IMR-90 (cell line): ENCODE measurements around the gene AHNAK2. TPM values are rescaled to one million over a fixed set of nuclear protein-coding genes. Genes with fewer than 3 reads are reported as not detected.

Source experiments
- ATAC-seq: fragments of 200-7000 bp; cut with Tn5 transposase; 2 replicates; pipeline ENCODE4 v1.9.1; 2020; ENCODE audit warnings: low read depth, mild to moderate bottlenecking, moderate library complexity
- BruUV-seq: library from RNA; stranded (reverse); fragments of 400-500 nt; replicated peaks from 2 replicates; lab custom pipeline; 2021; lab: Mats Ljungman, UMichigan
- CTCF ChIA-PET: fragments of 300-600 bp; formaldehyde crosslinking; extraction: SDS; loops from one replicate; lab custom pipeline; 2021; ENCODE audit warnings: antibody characterized with exemption; lab: Yijun Ruan, JAX
- POLR2A ChIA-PET: fragments of 300-600 bp; sonication (Branson Sonifier 250); formaldehyde crosslinking; loops from one replicate; lab custom pipeline; 2022; ENCODE audit warnings: antibody characterized with exemption; ENCODE audit not compliant: unreplicated experiment; lab: Charles Lee
- DNase-seq: peaks from one replicate; pipeline ENCODE4 v3.0.0; 2013
- H2AFZ ChIP-seq: replicated peaks from 2 replicates; pipeline ENCODE3; 2013; ENCODE audit warnings: low read length, mild to moderate bottlenecking; ENCODE audit not compliant: poor library complexity
- H2AK5ac ChIP-seq: 2 replicates; pipeline ENCODE4 v1.6.1; 2013; ENCODE audit warnings: low read depth, low read length, inconsistent platforms
- H2AK9ac ChIP-seq: replicated peaks from 2 replicates; pipeline ENCODE3; 2013; ENCODE audit warnings: mild to moderate bottlenecking, low read depth, low read length, moderate library complexity; ENCODE audit not compliant: poor library complexity
- H2BK120ac ChIP-seq: 2 replicates; pipeline ENCODE4 v1.6.1; 2013; ENCODE audit warnings: low read depth, low read length, inconsistent platforms
- H2BK15ac ChIP-seq: 3 replicates; pipeline ENCODE4 v1.6.1; 2013; ENCODE audit warnings: low read depth, low read length, inconsistent platforms
- H2BK20ac ChIP-seq: 2 replicates; pipeline ENCODE4 v1.6.1; 2013; ENCODE audit warnings: low read depth, mild to moderate bottlenecking, inconsistent platforms, low read length, moderate library complexity
- H2BK5ac ChIP-seq: 2 replicates; pipeline ENCODE4 v1.6.1; 2013; ENCODE audit warnings: mild to moderate bottlenecking, low read depth, low read length, inconsistent platforms; ENCODE audit not compliant: poor library complexity, severe bottlenecking
- H3K14ac ChIP-seq: replicated peaks from 2 replicates; pipeline ENCODE4 v1.6.1; 2013; ENCODE audit warnings: low read depth, low read length, inconsistent platforms
- H3K18ac ChIP-seq: 2 replicates; pipeline ENCODE4 v1.6.1; 2013; ENCODE audit warnings: low read depth, low read length, control low read depth
- H3K23ac ChIP-seq: 2 replicates; pipeline ENCODE4 v1.6.1; 2013; ENCODE audit warnings: low read depth, low read length, inconsistent platforms
- H3K27ac ChIP-seq: 2 replicates; pipeline ENCODE4 v1.5.1; 2013; ENCODE audit warnings: mild to moderate bottlenecking, control low read depth, low read length; ENCODE audit not compliant: insufficient read depth
- H3K27me3 ChIP-seq: 2 replicates; pipeline ENCODE4 v1.6.1; 2013; ENCODE audit warnings: low read length; ENCODE audit not compliant: control insufficient read depth, insufficient read depth
- H3K36me3 ChIP-seq: 2 replicates; pipeline ENCODE4 v1.6.1; 2013; ENCODE audit warnings: low read length, mixed read lengths; ENCODE audit not compliant: control insufficient read depth, insufficient read depth
- H3K4ac ChIP-seq: 2 replicates; pipeline ENCODE4 v1.6.1; 2013; ENCODE audit warnings: low read depth, low read length, inconsistent platforms
- H3K4me1 ChIP-seq: 2 replicates; pipeline ENCODE4 v1.6.1; 2013; ENCODE audit warnings: low read length, mixed read lengths; ENCODE audit not compliant: control insufficient read depth, insufficient read depth
- H3K4me2 ChIP-seq: 2 replicates; pipeline ENCODE4 v1.6.1; 2013; ENCODE audit warnings: low read depth, mild to moderate bottlenecking, control low read depth, low read length, moderate library complexity
- H3K4me3 ChIP-seq: 2 replicates; pipeline ENCODE4 v1.5.1; 2013; ENCODE audit warnings: low read depth, mild to moderate bottlenecking, control low read depth, low read length, moderate library complexity; ENCODE audit not compliant: insufficient read depth
- H3K56ac ChIP-seq: 2 replicates; pipeline ENCODE4 v1.6.1; 2013; ENCODE audit warnings: low read length, inconsistent platforms; ENCODE audit not compliant: insufficient read depth; ENCODE audit errors: extremely low read depth
- H3K79me1 ChIP-seq, 2 experiments: 2 replicates each; pipeline ENCODE4 v1.6.1; 2013; ENCODE audit warnings: low read length in 2 of 2, inconsistent platforms in 1 of 2, low read depth in 1 of 2
- H3K9ac ChIP-seq: 2 replicates; pipeline ENCODE4 v1.6.1; 2013; ENCODE audit warnings: low read depth, low read length, control low read depth
- H3K9me1 ChIP-seq: 2 replicates; pipeline ENCODE4 v1.6.1; 2013; ENCODE audit warnings: low read length, inconsistent platforms; ENCODE audit not compliant: insufficient read depth
- H3K9me3 ChIP-seq: 2 replicates; pipeline ENCODE4 v1.6.1; 2013; ENCODE audit warnings: low read length; ENCODE audit not compliant: control insufficient read depth, insufficient read depth
- H4K20me1 ChIP-seq: 2 replicates; pipeline ENCODE4 v1.6.1; 2013; ENCODE audit warnings: low read length, inconsistent platforms; ENCODE audit not compliant: insufficient read depth
- H4K5ac ChIP-seq: 2 replicates; pipeline ENCODE4 v1.6.1; 2013; ENCODE audit warnings: mild to moderate bottlenecking, low read depth, low read length, control low read depth
- H4K8ac ChIP-seq, 2 experiments: 2 replicates each; pipeline ENCODE4 v1.6.1; 2013; ENCODE audit warnings: low read depth in 2 of 2, low read length in 2 of 2, control low read depth in 1 of 2, inconsistent platforms in 1 of 2
- H4K91ac ChIP-seq: 2 replicates; pipeline ENCODE4 v1.6.1; 2013; ENCODE audit warnings: low read depth, low read length, inconsistent platforms; ENCODE audit not compliant: insufficient read depth
- BHLHE40 ChIP-seq: fragments of 150-350 bp; IDR thresholded peaks from 2 replicates; pipeline ENCODE4 v1.6.1; 2016; ENCODE audit warnings: mild to moderate bottlenecking, low read depth, low read length
- CEBPB ChIP-seq: IDR thresholded peaks from 2 replicates; pipeline ENCODE4 v1.6.1; 2012; ENCODE audit warnings: low read depth, low read length, improper control_type of control experiment
- CHD1 ChIP-seq: IDR thresholded peaks from 2 replicates; pipeline ENCODE4 v1.6.1; 2012; ENCODE audit warnings: low read depth, low read length, improper control_type of control experiment
- CTCF ChIP-seq: conservative IDR thresholded peaks from 2 replicates; pipeline ENCODE4 v1.5.1; 2012; ENCODE audit warnings: mild to moderate bottlenecking, low read depth, low read length, improper control_type of control experiment
- ELK1 ChIP-seq: fragments of 150-350 bp; IDR thresholded peaks from 2 replicates; pipeline ENCODE4 v1.6.1; 2016; ENCODE audit warnings: low read depth, mild to moderate bottlenecking, low read length, moderate library complexity, borderline replicate concordance
- FOS ChIP-seq: fragments of 150-350 bp; IDR thresholded peaks from 2 replicates; pipeline ENCODE4 v1.6.1; 2016; ENCODE audit warnings: low read depth, low read length
- MAFK ChIP-seq: IDR thresholded peaks from 2 replicates; pipeline ENCODE4 v1.6.1; 2012; ENCODE audit warnings: low read depth, low read length, improper control_type of control experiment
- MAZ ChIP-seq: IDR thresholded peaks from 2 replicates; pipeline ENCODE4 v1.6.1; 2012; ENCODE audit warnings: low read depth, mild to moderate bottlenecking, low read length, improper control_type of control experiment, moderate library complexity, borderline replicate concordance
- MXI1 ChIP-seq: IDR thresholded peaks from 2 replicates; pipeline ENCODE4 v1.6.1; 2012; ENCODE audit warnings: low read depth, mild to moderate bottlenecking, low read length, moderate library complexity, borderline replicate concordance
- NFE2L2 ChIP-seq: fragments of 150-350 bp; IDR thresholded peaks from 2 replicates; pipeline ENCODE4 v1.6.1; 2016; ENCODE audit warnings: low read depth, mild to moderate bottlenecking, low read length
- POLR2A ChIP-seq: IDR thresholded peaks from 2 replicates; pipeline ENCODE4 v1.6.1; 2012; ENCODE audit warnings: mild to moderate bottlenecking, low read depth, low read length
- RAD21 ChIP-seq: IDR thresholded peaks from 2 replicates; pipeline ENCODE4 v1.6.1; 2012; ENCODE audit warnings: low read length, improper control_type of control experiment
- RCOR1 ChIP-seq: IDR thresholded peaks from 2 replicates; pipeline ENCODE4 v1.6.1; 2012; ENCODE audit warnings: mild to moderate bottlenecking, low read length, improper control_type of control experiment; ENCODE audit not compliant: insufficient replicate concordance
- RFX5 ChIP-seq: IDR thresholded peaks from 2 replicates; pipeline ENCODE4 v1.8.0; 2012; ENCODE audit warnings: low read depth, mild to moderate bottlenecking, low read length, moderate library complexity
- SMC3 ChIP-seq: fragments of 150-350 bp; IDR thresholded peaks from 2 replicates; pipeline ENCODE4 v1.6.1; 2016; ENCODE audit warnings: low read depth, mild to moderate bottlenecking, antibody characterized with exemption, low read length, moderate library complexity
- USF2 ChIP-seq: fragments of 150-350 bp; IDR thresholded peaks from 2 replicates; pipeline ENCODE4 v1.6.1; 2017; ENCODE audit warnings: mild to moderate bottlenecking, antibody characterized with exemption, low read length, low read depth
- WGBS, 2 experiments: methylation state at CpG; one replicate each; pipeline versions ENCODE4 v1.1.5 to v1.1.7; 2013; ENCODE audit warnings: missing lambda C conversion rate in 2 of 2; ENCODE audit not compliant: insufficient read length in 1 of 2; ENCODE audit errors: extremely low coverage in 2 of 2; 5-methylcytosine and 5-hydroxymethylcytosine counted together
- dilution Hi-C: fragments of 300-500 bp; cut with HindIII; formaldehyde crosslinking; loops from one replicate; pipeline ENCODE4 v1.14.3; 2018; ENCODE audit warnings: low sequenced_read_pairs; ENCODE audit not compliant: unreplicated experiment
- in situ Hi-C: fragments of 300-500 bp; cut with MboI; formaldehyde crosslinking; loops from 3 replicates; pipeline ENCODE4 v1.14.3; 2019; ENCODE audit warnings: low sequenced_read_pairs, inconsistent platforms, mixed read lengths
- intact Hi-C: fragments of 100-400 bp; cut with micrococcal nuclease; formaldehyde crosslinking; loops from 2 replicates; pipeline ENCODE4 v1.10.0; 2022
- polyA plus RNA-seq, 3 experiments: library from polyadenylated mRNA; depleted of rRNA; stranded (reverse); fragments of >200 nt; gene quantifications; 2 replicates each; pipeline ENCODE4 v1.2.3, GENCODE V29; 2012; ENCODE audit warnings: low replicate concordance in 1 of 3
- total RNA-seq: library from RNA; depleted of rRNA; stranded (reverse); fragments of >200 nt; gene quantifications from 2 replicates; pipeline ENCODE4 v1.2.3, GENCODE V29; 2012

Gene AHNAK2
- total and polyA plus RNA-seq, 2 of the 4 experiments (the other 2 are of a cell fraction): 2.6 to 7.9 TPM

- Histone ChIP-seq H3K27me3 (peaks cover 24% of the 10 kb centered on the region), H3K79me1 (no peaks in the 10 kb centered on the region), H3K18ac (no peak overlapping the region), H2BK15ac (no peak overlapping the region), H3K14ac (no peak overlapping the region), H3K4ac (no peak overlapping the region), H3K4me3 (no peak overlapping the region), H2AK9ac (no peak overlapping the region), H2BK20ac (no peak overlapping the region), H4K8ac (no peak overlapping the region), H3K9me3 (peaks cover 3% of the 10 kb centered on the region), H3K9ac (no peak overlapping the region), H3K27ac (no peak overlapping the region), H3K9me1 (no peaks in the 10 kb centered on the region), H4K20me1 (no peaks in the 10 kb centered on the region), H3K23ac (no peak overlapping the region), H2AFZ (no peak overlapping the region), H4K5ac (no peak overlapping the region), H3K36me3 (no peaks in the 10 kb centered on the region), H4K91ac (no peak overlapping the region), H3K56ac (no peak overlapping the region), H2BK120ac (no peak overlapping the region), H3K4me1 (no peaks in the 10 kb centered on the region), H3K4me2 (no peak overlapping the region), H2BK5ac (no peak overlapping the region), H2AK5ac (no peak overlapping the region)
- ATAC-seq: no peak
- dilution Hi-C loops (no loop called here), in situ Hi-C loops (no loop called here), intact Hi-C loops (no loop called here)
- CTCF ChIA-PET: interaction anchor here (0.9 kb wide), 1 partner anchor 18 kb away, joined by 7 read pairs; no protein-coding TSS in a partner anchor
- TF ChIP-seq MAFK: no peak
- TF ChIP-seq RFX5: no peak
- no peak for TF ChIP-seq RAD21
- TF ChIP-seq FOS: no peak
- no peak for TF ChIP-seq CTCF
- TF ChIP-seq NFE2L2: no peak
- no peak for TF ChIP-seq ELK1
- TF ChIP-seq RCOR1: no peak
- TF ChIP-seq CEBPB: no peak
- TF ChIP-seq USF2: no peak
- TF ChIP-seq MXI1: no peak
- no peak for TF ChIP-seq MAZ
- TF ChIP-seq CHD1: no peak
- TF ChIP-seq BHLHE40: no peak
- TF ChIP-seq POLR2A: no peak
- no peak for TF ChIP-seq SMC3
- POLR2A ChIA-PET: no interaction called here
- 17% methylated on average over 2 of the region's 9 CpGs; no CpG with 5 or more reads in 1 of the 2 experiments for WGBS, 2 experiments
- no peak for DNase-seq
- BruUV-seq: no TSS peak
Measured at GRCh38 chr14:104917116-104917515, 61.1 kb downstream of the AHNAK2 start.
